Stimulated activated effector memory CD8-positive, alpha-beta T cell treated with anti-CD3 and anti-CD28 coated beads, Interleukin-12 subunit alpha, Interleukin-12 subunit beta, amount 100 ng/mL, for 72 hours (primary cell): ENCODE results near the gene TSR3.
A peak's percentile ranks its signal among the peaks of the same experiment; 100 is the strongest.

ENCODE experiments used
- ATAC-seq: fragments of 150-1000 bp; cut with Tn5 transposase; 2 replicates; pipeline ENCODE4 v1.10.0; 2021
- DNase-seq, 2 donors: peaks; one replicate each; pipeline ENCODE4 v3.0.0; 2021 to 2022; ENCODE audit warnings: low spot score in 2 of 2
- H3K27ac Mint-ChIP-seq: one replicate; pipeline ENCODE4 v1.8.0; 2022; ENCODE audit warnings: mild to moderate bottlenecking, mixed read lengths
- H3K36me3 Mint-ChIP-seq: one replicate; pipeline ENCODE4 v1.8.0; 2022; ENCODE audit warnings: mild to moderate bottlenecking, mixed read lengths
- H3K4me1 Mint-ChIP-seq: one replicate; pipeline ENCODE4 v1.8.0; 2022; ENCODE audit warnings: mixed read lengths
- H3K4me3 Mint-ChIP-seq: one replicate; pipeline ENCODE4 v1.8.0; 2022; ENCODE audit warnings: mild to moderate bottlenecking, mixed read lengths
- H3K9me3 Mint-ChIP-seq: one replicate; pipeline ENCODE4 v1.8.0; 2022; ENCODE audit warnings: mixed read lengths

Gene TSR3

GRCh38 chr16:1366712-1367299 is 15.1 kb upstream of the TSR3 start:
- Mint-ChIP-seq H3K9me3 (no peaks in the 10 kb centered on the region), H3K4me1 (no peaks in the 10 kb centered on the region), H3K27ac (peak overlapping the region; percentile 10), H3K36me3 (peaks cover 91% of the 10 kb centered on the region), H3K4me3 (no peak overlapping the region)
- no peak for ATAC-seq
- no peak for DNase-seq

GRCh38 chr16:1366060-1366711 is 14.5 kb upstream of the TSR3 start:
- Mint-ChIP-seq H3K4me1 (no peaks in the 10 kb centered on the region), H3K9me3 (no peaks in the 10 kb centered on the region), H3K27ac (peak overlapping the region; percentile 79), H3K4me3 (no peak overlapping the region), H3K36me3 (peaks cover 86% of the 10 kb centered on the region)
- no peak for ATAC-seq
- DNase-seq = no peak

- H3K36me3 Mint-ChIP-seq = peaks cover 86% of the 10 kb centered on the region
- DNase-seq = no peak
- ATAC-seq = no peak
- no peaks in the 10 kb centered on the region for H3K4me1 Mint-ChIP-seq
- no peaks in the 10 kb centered on the region for H3K9me3 Mint-ChIP-seq
- H3K27ac Mint-ChIP-seq = no peak overlapping the region
- H3K4me3 Mint-ChIP-seq = no peak overlapping the region
Measured at GRCh38 chr16:1364510-1364909, 12.8 kb upstream of the TSR3 start.

DNA sequence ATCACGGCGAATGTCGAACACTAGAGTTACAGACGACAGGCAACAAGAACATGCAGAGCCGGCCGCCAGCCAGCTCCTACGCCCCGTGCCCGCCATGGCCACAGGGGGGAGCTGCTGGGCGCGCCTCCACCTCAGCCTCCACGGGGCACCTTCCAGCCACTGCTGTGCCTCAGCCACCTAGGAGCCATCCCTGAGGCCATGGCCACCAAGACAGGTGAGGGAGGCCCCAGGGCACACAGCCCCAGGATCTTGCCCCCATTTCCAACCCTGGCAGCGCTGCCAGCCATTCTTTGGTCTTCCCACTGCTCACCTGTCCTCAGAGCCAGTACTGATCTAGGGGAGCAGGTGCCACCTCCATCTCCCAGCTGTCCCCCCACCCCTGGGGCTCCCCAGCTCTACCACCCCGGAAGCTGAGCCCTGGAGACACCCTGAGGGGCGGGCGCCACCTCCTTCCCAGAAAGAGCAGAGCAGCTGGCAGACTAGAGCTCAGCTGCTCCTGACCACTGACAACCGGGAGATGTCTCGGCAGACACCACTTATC is 11.9 kb upstream of the TSR3 start:
- H3K9me3 Mint-ChIP-seq = no peaks in the 10 kb centered on the region
- peak; percentile 93 for ATAC-seq
- peak; percentile 67 to 81 for DNase-seq
- H3K4me3 Mint-ChIP-seq = no peak overlapping the region
- H3K4me1 Mint-ChIP-seq = no peaks in the 10 kb centered on the region
- no peak overlapping the region for H3K27ac Mint-ChIP-seq
- H3K36me3 Mint-ChIP-seq = peaks cover 86% of the 10 kb centered on the region

DNA sequence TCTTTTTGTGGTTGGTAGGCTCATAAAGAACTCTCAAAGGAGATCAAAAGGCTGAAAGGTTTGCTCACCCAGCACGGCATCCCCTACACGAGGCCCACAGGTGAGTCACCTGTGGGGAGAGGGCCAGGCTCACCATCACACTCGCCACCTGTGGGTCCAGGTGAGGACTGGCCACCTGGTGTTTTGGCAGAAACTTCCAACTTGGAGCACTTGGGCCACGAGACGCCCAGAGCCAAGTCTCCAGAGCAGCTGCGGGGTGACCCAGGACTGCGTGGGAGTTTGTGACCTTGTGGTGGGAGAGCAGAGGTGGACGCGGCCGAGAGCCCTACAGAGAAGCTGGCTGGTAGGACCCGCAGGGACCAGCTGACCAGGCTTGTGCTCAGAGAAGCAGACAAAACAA is 11.1 kb upstream of the TSR3 start:
- H3K4me1 Mint-ChIP-seq = no peaks in the 10 kb centered on the region
- no peak overlapping the region for H3K27ac Mint-ChIP-seq
- DNase-seq = no peak
- H3K36me3 Mint-ChIP-seq = peaks cover 86% of the 10 kb centered on the region
- H3K9me3 Mint-ChIP-seq = no peaks in the 10 kb centered on the region
- no peak overlapping the region for H3K4me3 Mint-ChIP-seq
- ATAC-seq = no peak

DNA sequence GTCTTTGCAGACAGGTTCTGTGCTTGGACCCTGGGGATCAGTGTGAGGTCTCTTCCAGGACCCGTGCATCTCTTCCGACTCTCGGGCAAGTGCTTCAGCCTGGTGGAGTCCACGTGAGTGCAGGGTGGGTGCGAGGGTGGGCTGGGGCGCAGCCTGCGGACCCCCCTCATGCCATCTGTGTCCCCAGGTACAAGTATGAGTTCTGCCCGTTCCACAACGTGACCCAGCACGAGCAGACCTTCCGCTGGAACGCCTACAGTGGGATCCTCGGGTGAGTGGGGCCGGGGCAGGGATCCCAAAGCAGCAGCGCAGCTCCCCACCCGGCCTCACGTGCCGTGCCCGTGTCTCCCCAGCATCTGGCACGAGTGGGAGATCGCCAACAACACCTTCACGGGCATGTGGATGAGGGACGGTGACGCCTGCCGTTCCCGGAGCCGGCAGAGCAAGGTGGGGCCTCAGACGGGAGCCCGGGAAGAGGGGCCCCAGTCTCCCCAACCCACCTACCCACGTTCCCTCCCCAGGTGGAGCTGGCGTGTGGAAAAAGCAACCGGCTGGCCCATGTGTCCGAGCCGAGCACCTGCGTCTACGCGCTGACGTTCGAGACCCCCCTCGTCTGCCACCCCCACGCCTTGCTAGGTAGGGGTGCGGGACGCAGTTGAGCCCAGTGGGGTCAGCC is 10.1 kb upstream of the TSR3 start:
- DNase-seq (no peak), ATAC-seq (no peak)
- Mint-ChIP-seq H3K4me1 (no peaks in the 10 kb centered on the region), H3K9me3 (no peaks in the 10 kb centered on the region), H3K27ac (no peak overlapping the region), H3K4me3 (no peak overlapping the region), H3K36me3 (peaks cover 87% of the 10 kb centered on the region)

- DNase-seq = no peak
- ATAC-seq = peak; percentile 19
- no peak overlapping the region for H3K4me3 Mint-ChIP-seq
- peaks cover 31% of the 10 kb centered on the region for H3K4me1 Mint-ChIP-seq
- peaks cover 66% of the 10 kb centered on the region for H3K36me3 Mint-ChIP-seq
- peak overlapping the region; percentile 86 for H3K27ac Mint-ChIP-seq
- H3K9me3 Mint-ChIP-seq = no peaks in the 10 kb centered on the region
Measured at GRCh38 chr16:1357906-1358566, 6.4 kb upstream of the TSR3 start.

GRCh38 chr16:1356061-1356900 is 4.6 kb upstream of the TSR3 start:
- Mint-ChIP-seq H3K4me1 (peaks cover 40% of the 10 kb centered on the region), H3K36me3 (peaks cover 65% of the 10 kb centered on the region), H3K27ac (peak overlapping the region; percentile 81), H3K4me3 (no peak overlapping the region), H3K9me3 (no peaks in the 10 kb centered on the region)
- DNase-seq = no peak
- no peak for ATAC-seq

- Mint-ChIP-seq H3K27ac (peak overlapping the region; percentile 81), H3K4me3 (no peak overlapping the region), H3K36me3 (peaks cover 65% of the 10 kb centered on the region), H3K9me3 (no peaks in the 10 kb centered on the region), H3K4me1 (peaks cover 46% of the 10 kb centered on the region)
- no peak for DNase-seq
- ATAC-seq = no peak
Measured at GRCh38 chr16:1355591-1355990, 3.9 kb upstream of the TSR3 start.

DNA sequence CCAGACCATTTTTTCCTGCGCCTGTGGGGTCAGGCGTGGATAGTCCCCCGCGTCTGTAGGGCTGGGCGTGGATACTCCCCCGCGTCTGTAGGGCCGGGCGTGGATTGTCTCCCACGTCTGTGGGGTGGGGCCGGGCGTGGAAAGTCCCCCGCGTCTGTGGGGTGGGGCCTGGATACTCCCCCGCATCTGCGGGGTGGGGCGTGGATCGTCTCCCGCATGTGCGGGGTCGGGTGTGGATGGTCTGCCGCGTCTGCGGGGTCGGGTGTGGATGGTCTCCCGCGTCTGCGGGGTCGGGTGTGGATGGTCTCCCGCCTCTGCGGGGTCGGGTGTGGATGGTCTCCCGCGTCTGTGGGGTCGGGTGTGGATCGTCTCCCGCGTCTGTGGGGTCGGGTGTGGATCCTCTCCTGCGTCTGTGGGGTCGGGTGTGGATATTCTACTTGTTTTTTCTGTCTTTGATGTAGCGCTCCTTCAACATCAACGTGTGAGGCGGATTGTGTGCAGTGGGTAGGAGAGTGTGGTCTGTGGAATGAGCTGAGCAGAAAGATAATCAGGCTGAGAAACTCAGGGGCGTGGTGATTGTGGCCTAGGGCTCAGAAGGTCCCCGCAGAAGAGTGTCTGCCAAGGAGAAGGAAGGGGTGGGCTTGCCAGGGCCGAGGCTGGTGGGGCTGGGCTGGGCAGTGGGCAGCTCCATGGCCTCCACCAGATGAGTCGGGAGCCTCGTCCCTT is 3.3 kb upstream of the TSR3 start:
- Mint-ChIP-seq H3K9me3 (no peaks in the 10 kb centered on the region), H3K4me3 (no peak overlapping the region), H3K36me3 (peaks cover 65% of the 10 kb centered on the region), H3K4me1 (peaks cover 51% of the 10 kb centered on the region), H3K27ac (peak overlapping the region; percentile 81)
- ATAC-seq (no peak), DNase-seq (no peak)

- Mint-ChIP-seq H3K4me1 (peaks cover 47% of the 10 kb centered on the region), H3K9me3 (no peaks in the 10 kb centered on the region)
Measured at GRCh38 chr16:1351215-1351581, 480 bp downstream of the TSR3 start.

DNA sequence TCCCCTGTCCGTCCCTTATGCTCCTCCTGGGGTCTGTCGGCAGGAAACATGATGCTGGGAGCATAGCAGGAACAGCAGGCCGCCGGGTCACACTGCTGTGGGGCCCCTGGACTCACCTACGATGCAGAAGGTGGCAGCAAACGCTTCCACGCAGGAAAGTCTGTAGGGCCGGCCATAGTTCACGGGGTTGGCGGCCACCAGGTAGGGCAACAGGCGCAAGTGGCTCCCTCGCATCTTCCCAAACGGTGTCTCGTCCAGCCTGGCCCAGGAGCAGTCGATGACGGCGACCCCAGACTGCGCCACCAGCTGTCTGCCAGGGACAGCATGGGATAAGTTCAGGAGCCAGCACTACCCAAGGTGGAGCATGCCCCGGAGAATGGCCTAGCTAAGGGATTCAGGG is 987 bp downstream of the TSR3 start:
- no peaks in the 10 kb centered on the region for H3K9me3 Mint-ChIP-seq
- DNase-seq = no peak
- peaks cover 42% of the 10 kb centered on the region for H3K4me1 Mint-ChIP-seq
- peak overlapping the region; percentile 78 for H3K4me3 Mint-ChIP-seq
- ATAC-seq = no peak
- H3K27ac Mint-ChIP-seq = peak overlapping the region; percentile 83
- H3K36me3 Mint-ChIP-seq = peaks cover 52% of the 10 kb centered on the region

More at GRCh38 chr16:1351215-1351581, 480 bp downstream of the TSR3 start:
- DNase-seq = peak in 1 of 2 donors; percentile 60
- peak overlapping the region; percentile 78 for H3K4me3 Mint-ChIP-seq
- peak; percentile 14 for ATAC-seq
- H3K36me3 Mint-ChIP-seq = peaks cover 57% of the 10 kb centered on the region
- H3K27ac Mint-ChIP-seq = peak overlapping the region; percentile 83

GRCh38 chr16:1349951-1350350 is 1.7 kb downstream of the TSR3 start:
- DNase-seq (no peak), ATAC-seq (no peak)
- H3K9me3 Mint-ChIP-seq = no peaks in the 10 kb centered on the region
- peaks cover 49% of the 10 kb centered on the region for H3K36me3 Mint-ChIP-seq
- H3K4me1 Mint-ChIP-seq = peaks cover 34% of the 10 kb centered on the region
- peak overlapping the region; percentile 78 for H3K4me3 Mint-ChIP-seq
- H3K27ac Mint-ChIP-seq = peak overlapping the region; percentile 83

DNA sequence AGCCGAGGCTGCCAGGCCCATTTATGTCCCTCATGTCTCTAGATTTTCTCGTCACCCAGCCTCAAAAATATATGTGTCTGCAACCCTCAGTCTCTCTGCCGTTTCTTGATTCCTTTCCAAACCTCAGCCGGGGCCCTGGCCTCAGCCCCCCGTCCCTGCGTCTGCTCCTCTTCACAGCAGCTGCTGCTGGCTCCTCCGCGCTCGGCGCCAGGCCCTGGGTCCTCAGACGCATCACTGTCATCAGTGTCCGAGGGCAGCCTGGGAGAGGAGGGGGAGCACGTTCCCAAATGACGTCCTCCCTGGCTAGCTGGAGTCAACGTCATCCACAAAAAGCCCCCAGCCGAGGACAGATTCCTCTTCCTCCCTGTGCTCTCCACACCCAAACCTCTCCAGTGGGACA is 2.3 kb downstream of the TSR3 start:
- peaks cover 43% of the 10 kb centered on the region for H3K36me3 Mint-ChIP-seq
- peaks cover 30% of the 10 kb centered on the region for H3K4me1 Mint-ChIP-seq
- H3K9me3 Mint-ChIP-seq = no peaks in the 10 kb centered on the region
- ATAC-seq (no peak), DNase-seq (no peak)
- no peak overlapping the region for H3K27ac Mint-ChIP-seq
- no peak overlapping the region for H3K4me3 Mint-ChIP-seq
